H9 (cell line): ENCODE results near the gene ZNF732. TPM values are rescaled to one million over a fixed set of nuclear protein-coding genes. Genes with fewer than 3 reads are reported as not detected.
"Not testable (repeated sequence)": the region's sequence is repeated elsewhere in the genome, so short reads cannot be mapped to it uniquely, and the experiment has no call there.

Experiments used
- DNase-seq: peaks from one replicate; pipeline ENCODE4 v3.0.0-alpha.2; 2017
- H2AFZ ChIP-seq: one replicate; pipeline ENCODE4 v1.6.1; 2013; ENCODE audit warnings: mild to moderate bottlenecking, low read length, control low read depth, moderate library complexity
- H2AK5ac ChIP-seq: 2 replicates; pipeline ENCODE4 v1.6.1; 2013; ENCODE audit warnings: low read length, control low read depth, mixed read lengths; ENCODE audit not compliant: insufficient read length
- H2BK120ac ChIP-seq: one replicate; pipeline ENCODE4 v1.6.1; 2013; ENCODE audit warnings: low read depth, mild to moderate bottlenecking, low read length, control low read depth, inconsistent platforms; ENCODE audit not compliant: poor library complexity, severe bottlenecking
- H2BK12ac ChIP-seq: 2 replicates; pipeline ENCODE4 v1.6.1; 2013; ENCODE audit warnings: low read length, control low read depth, mixed read lengths, low read depth; ENCODE audit not compliant: insufficient read length
- H2BK15ac ChIP-seq: 2 replicates; pipeline ENCODE4 v1.6.1; 2013; ENCODE audit warnings: low read depth, low read length, control low read depth
- H2BK20ac ChIP-seq: one replicate; pipeline ENCODE4 v1.6.1; 2013; ENCODE audit warnings: low read depth, mild to moderate bottlenecking, low read length, control low read depth, inconsistent platforms; ENCODE audit not compliant: poor library complexity, severe bottlenecking
- H2BK5ac ChIP-seq: 2 replicates; pipeline ENCODE4 v1.6.1; 2013; ENCODE audit warnings: low read length, control low read depth, mixed read lengths; ENCODE audit not compliant: insufficient read length
- H3K14ac ChIP-seq: 2 replicates; pipeline ENCODE4 v1.6.1; 2013; ENCODE audit warnings: low read length, control low read depth; ENCODE audit not compliant: insufficient read depth
- H3K18ac ChIP-seq: 2 replicates; pipeline ENCODE4 v1.6.1; 2013; ENCODE audit warnings: low read depth, mild to moderate bottlenecking, mixed read lengths, low read length, control low read depth; ENCODE audit not compliant: insufficient read length
- H3K23ac ChIP-seq: 2 replicates; pipeline ENCODE4 v1.6.1; 2013; ENCODE audit warnings: low read length, control low read depth, mixed read lengths, low read depth; ENCODE audit not compliant: insufficient read length
- H3K23me2 ChIP-seq: 2 replicates; pipeline ENCODE4 v1.6.1; 2013; ENCODE audit warnings: low read depth, mild to moderate bottlenecking, mixed read lengths, low read length, control low read depth; ENCODE audit not compliant: insufficient read length, poor library complexity, severe bottlenecking
- H3K27ac ChIP-seq: 2 replicates; pipeline ENCODE4 v1.5.1; 2013; ENCODE audit warnings: low read length, control low read depth, mixed read lengths, low read depth; ENCODE audit not compliant: insufficient read length
- H3K27me3 ChIP-seq: 2 replicates; pipeline ENCODE4 v1.6.1; 2013; ENCODE audit warnings: low read length, control low read depth, inconsistent platforms; ENCODE audit not compliant: insufficient read depth
- H3K4ac ChIP-seq: 2 replicates; pipeline ENCODE4 v1.6.1; 2013; ENCODE audit warnings: low read depth, mild to moderate bottlenecking, control low read depth, inconsistent platforms, low read length, moderate library complexity
- H3K4me1 ChIP-seq: 2 replicates; pipeline ENCODE4 v1.6.1; 2013; ENCODE audit warnings: low read length, control low read depth, inconsistent platforms; ENCODE audit not compliant: insufficient read depth
- H3K4me2 ChIP-seq: 2 replicates; pipeline ENCODE4 v1.6.1; 2013; ENCODE audit warnings: low read length, control low read depth, mixed read lengths; ENCODE audit not compliant: insufficient read length, insufficient read depth
- H3K56ac ChIP-seq: 2 replicates; pipeline ENCODE4 v1.6.1; 2013; ENCODE audit warnings: low read depth, mild to moderate bottlenecking, mixed read lengths, low read length, control low read depth; ENCODE audit not compliant: insufficient read length
- H3K79me1 ChIP-seq: 2 replicates; pipeline ENCODE4 v1.6.1; 2013; ENCODE audit warnings: low read depth, mild to moderate bottlenecking, moderate library complexity, low read length, control low read depth, inconsistent platforms; ENCODE audit not compliant: insufficient read depth, poor library complexity, severe bottlenecking
- H3K79me2 ChIP-seq: 2 replicates; pipeline ENCODE4 v1.6.1; 2013; ENCODE audit warnings: low read length, control low read depth, inconsistent platforms; ENCODE audit not compliant: insufficient read depth
- H3K9ac ChIP-seq: 2 replicates; pipeline ENCODE4 v1.6.1; 2013; ENCODE audit warnings: low read length, control low read depth, mixed read lengths; ENCODE audit not compliant: insufficient read length; ENCODE audit errors: extremely low read depth
- H3K9me3 ChIP-seq: one replicate; pipeline ENCODE4 v1.6.1; 2013; ENCODE audit warnings: low read depth, low read length, inconsistent platforms; ENCODE audit not compliant: control insufficient read depth
- H3T11ph ChIP-seq: one replicate; pipeline ENCODE4 v1.6.1; 2013; ENCODE audit warnings: mild to moderate bottlenecking, low read length, control low read depth, inconsistent platforms
- H4K20me1 ChIP-seq: one replicate; pipeline ENCODE4 v1.6.1; 2013; ENCODE audit not compliant: control insufficient read depth, insufficient read length, insufficient read depth
- H4K5ac ChIP-seq: 2 replicates; pipeline ENCODE4 v1.6.1; 2013; ENCODE audit warnings: low read depth, mild to moderate bottlenecking, mixed read lengths, low read length, control low read depth; ENCODE audit not compliant: insufficient read length
- H4K8ac ChIP-seq: replicated peaks from 2 replicates; pipeline ENCODE4 v1.6.1; 2013; ENCODE audit warnings: low read length, control low read depth, mixed read lengths, low read depth; ENCODE audit not compliant: insufficient read length
- H4K91ac ChIP-seq: 2 replicates; pipeline ENCODE4 v1.6.1; 2013; ENCODE audit warnings: low read depth, mild to moderate bottlenecking, moderate library complexity, mixed read lengths, low read length, control low read depth; ENCODE audit not compliant: insufficient read length
- H3K27ac Mint-ChIP-seq, 3 experiments: 2 replicates in 2 of 3; 3 replicates in 1 of 3; pipeline ENCODE4 v1.8.0; 2020 to 2021; ENCODE audit warnings: mixed read lengths in 3 of 3, mild to moderate bottlenecking in 1 of 3, moderate library complexity in 1 of 3
- H3K27me3 Mint-ChIP-seq: 2 replicates; pipeline ENCODE4 v1.8.0; 2021; ENCODE audit warnings: low read depth, mild to moderate bottlenecking, moderate library complexity, mixed read lengths
- H3K36me3 Mint-ChIP-seq, 3 experiments: 2 replicates in 2 of 3; 3 replicates in 1 of 3; pipeline ENCODE4 v1.8.0; 2020 to 2021; ENCODE audit warnings: low read depth in 3 of 3, mixed read lengths in 3 of 3; ENCODE audit not compliant: insufficient read depth in 1 of 3
- H3K4me1 Mint-ChIP-seq, 2 experiments: 2 replicates each; pipeline ENCODE4 v1.8.0; 2020; ENCODE audit warnings: mixed read lengths in 2 of 2
- H3K4me3 Mint-ChIP-seq, 2 experiments: 2 replicates in 1 of 2; 3 replicates in 1 of 2; pipeline ENCODE4 v1.8.0; 2020 to 2021; ENCODE audit warnings: mild to moderate bottlenecking in 2 of 2, mixed read lengths in 2 of 2, moderate library complexity in 1 of 2
- H3K9me3 Mint-ChIP-seq, 2 experiments: 2 replicates in 1 of 2; 3 replicates in 1 of 2; pipeline ENCODE4 v1.8.0; 2020; ENCODE audit warnings: mild to moderate bottlenecking in 2 of 2, mixed read lengths in 2 of 2, moderate library complexity in 1 of 2
- CTCF ChIP-seq: fragments of 200-600 bp; sonication (generic); conservative IDR thresholded peaks from 3 replicates; pipeline ENCODE4 v1.8.0; 2021; ENCODE audit warnings: antibody characterized with exemption, mild to moderate bottlenecking
- WGBS: extraction: QIAGEN DNeasy Blood & Tissue Kit; methylation state at CpG from one replicate; pipeline ENCODE4 v1.1.7; 2013; ENCODE audit warnings: missing lambda C conversion rate, low lambda C conversion rate, mixed read lengths; ENCODE audit not compliant: insufficient read length; ENCODE audit errors: extremely low coverage; 5-methylcytosine and 5-hydroxymethylcytosine counted together
- total RNA-seq: library from RNA; stranded (reverse); gene quantifications from 2 replicates; pipeline ENCODE4 v1.2.1, GENCODE V29; 2021

ZNF732 gene
- total RNA-seq, 1 experiment from 2014 or later, result 13.6 TPM

GRCh38 chr4:259240-259639, 46.0 kb downstream of the ZNF732 start:
- H4K20me1 ChIP-seq, H3K4me3 Mint-ChIP-seq, H3K23me2 ChIP-seq, H2BK12ac ChIP-seq, H3K23ac ChIP-seq, H3K79me2 ChIP-seq, H3K56ac ChIP-seq, H3K18ac ChIP-seq, H3K4ac ChIP-seq, H3K4me1 Mint-ChIP-seq, H3K14ac ChIP-seq, H2AFZ ChIP-seq, H3K79me1 ChIP-seq, H3K27ac ChIP-seq, H3K27ac Mint-ChIP-seq, H4K5ac ChIP-seq, H4K8ac ChIP-seq, H2BK5ac ChIP-seq, H3K27me3 Mint-ChIP-seq, H3K27me3 ChIP-seq, H3K4me1 ChIP-seq, H2AK5ac ChIP-seq, H4K91ac ChIP-seq, H3T11ph ChIP-seq, H2BK15ac ChIP-seq, H2BK20ac ChIP-seq, H3K4me2 ChIP-seq, H2BK120ac ChIP-seq, H3K9ac ChIP-seq: not testable (repeated sequence)
- WGBS, result no CpG with 5 or more reads among the region's 11 CpGs
- H3K9me3 ChIP-seq, result peaks cover 78% of the 10 kb centered on the region
- H3K9me3 Mint-ChIP-seq, result peaks cover 87 to 88% of the 10 kb centered on the region in 2 experiments
- peaks cover 48 to 84% (median 77%) of the 10 kb centered on the region in 3 experiments for H3K36me3 Mint-ChIP-seq
- peak; percentile 32 for DNase-seq
- TF ChIP-seq CTCF, result peak; percentile 69
